ENCODE results near the gene ETF1. TPM values are rescaled to one million over a fixed set of nuclear protein-coding genes. Genes with fewer than 3 reads are reported as not detected.

Gene ETF1
- total RNA-seq, 2 experiments from 2014 or later: 66.7 to 123 TPM

GRCh38 chr5:138565100-138565821, 22.2 kb upstream of the ETF1 start:
- no peak for DNase-seq (ENCODE audit: low spot score)
- intact Hi-C loops (cut with micrococcal nuclease; ENCODE audit: unreplicated experiment): no loop called here
- H3K79me2 ChIP-seq (ENCODE audit: insufficient read depth, low read depth, low read length): peaks cover 86% of the 10 kb centered on the region
- CTCF ChIA-PET (ENCODE audit: unreplicated experiment): no interaction called here
- H3K9me2 ChIP-seq (ENCODE audit: insufficient read depth, low read length): no peaks in the 10 kb centered on the region
- no peak overlapping the region for H3K4me3 ChIP-seq (ENCODE audit: low read depth, low read length, poor library complexity, severe bottlenecking)
- H3K27ac ChIP-seq (ENCODE audit: low read depth, low read length, poor library complexity, severe bottlenecking): no peak overlapping the region
- no TSS peak for BruUV-seq (replicated peaks)
- H3K4me2 ChIP-seq (ENCODE audit: low read length): no peak overlapping the region
- peaks cover 29% of the 10 kb centered on the region for H4K20me1 ChIP-seq (ENCODE audit: insufficient read depth, low read length)
- peaks cover 95% of the 10 kb centered on the region for H3K36me3 ChIP-seq (ENCODE audit: insufficient read depth, low read length)
- H2AFZ ChIP-seq (ENCODE audit: low read length): no peak overlapping the region
- H3K9me3 ChIP-seq (ENCODE audit: low read length): no peaks in the 10 kb centered on the region
- no peak for TF ChIP-seq CTCF (conservative IDR thresholded peaks at IDR 0.05; ENCODE audit: low read length)
- no peak for TF ChIP-seq EZH2phosphoT487 (IDR thresholded peaks at IDR 0.05; ENCODE audit: borderline replicate concordance, low read depth, low read length)
- H3K4me1 ChIP-seq (ENCODE audit: insufficient read depth, low read length, poor library complexity, severe bottlenecking): no peaks in the 10 kb centered on the region
- POLR2A ChIA-PET: interaction anchor here (0.6 to 0.9 kb wide), 3 partner anchors 9 to 276 kb away, joined by 3 to 5 read pairs (median 3); partner anchors contain the start of gene HSPA9

- no peak overlapping the region for H3K4me3 ChIP-seq (ENCODE audit: low read depth, low read length, poor library complexity, severe bottlenecking)
- H3K9me2 ChIP-seq (ENCODE audit: insufficient read depth, low read length): no peaks in the 10 kb centered on the region
- peaks cover 82% of the 10 kb centered on the region for H3K79me2 ChIP-seq (ENCODE audit: insufficient read depth, low read depth, low read length)
- no peaks in the 10 kb centered on the region for H3K4me1 ChIP-seq (ENCODE audit: insufficient read depth, low read length, poor library complexity, severe bottlenecking)
- TF ChIP-seq CTCF (conservative IDR thresholded peaks at IDR 0.05; ENCODE audit: low read length): no peak
- TF ChIP-seq EZH2phosphoT487 (IDR thresholded peaks at IDR 0.05; ENCODE audit: borderline replicate concordance, low read depth, low read length): no peak
- peaks cover 96% of the 10 kb centered on the region for H3K36me3 ChIP-seq (ENCODE audit: insufficient read depth, low read length)
- intact Hi-C loops (cut with micrococcal nuclease; ENCODE audit: unreplicated experiment): no loop called here
- no peak overlapping the region for H3K4me2 ChIP-seq (ENCODE audit: low read length)
- H3K27ac ChIP-seq (ENCODE audit: low read depth, low read length, poor library complexity, severe bottlenecking): no peak overlapping the region
- H2AFZ ChIP-seq (ENCODE audit: low read length): no peak overlapping the region
- ChIA-PET POLR2A (interaction anchor here (0.5 to 0.9 kb wide), 2 partner anchors 14 to 293 kb away, joined by 3 to 4 read pairs; no protein-coding TSS in a partner anchor), CTCF (ENCODE audit: unreplicated experiment) (interaction anchor here (0.7 kb wide), 1 partner anchor 11 kb away, joined by 3 read pairs; the partner anchor contains the start of gene HSPA9)
- no peaks in the 10 kb centered on the region for H3K9me3 ChIP-seq (ENCODE audit: low read length)
- DNase-seq (ENCODE audit: low spot score): no peak
- BruUV-seq (replicated peaks): no TSS peak
- H4K20me1 ChIP-seq (ENCODE audit: insufficient read depth, low read length): peaks cover 24% of the 10 kb centered on the region
These were observed 21.2 kb upstream of the ETF1 start for GRCh38 chr5:138564242-138564641.
